A673 (cell line): Measurements from ENCODE around the gene KCNG3.

ENCODE experiments used
- EZH2 ChIP-seq: fragments of 200-600 bp; sonication (generic); IDR thresholded peaks from 2 replicates; pipeline ENCODE4 v1.6.1; 2017; ENCODE audit warnings: borderline replicate concordance, low read depth, mild to moderate bottlenecking, mixed read lengths, antibody characterized with exemption, low read length; ENCODE audit not compliant: poor library complexity, severe bottlenecking
- TF ChIP-seq, protein P1 (sequence below): fragments of 300-800, 200-600 bp; sonication (generic); conservative IDR thresholded peaks from 2 replicates; pipeline ENCODE4 v1.5.1; 2017; ENCODE audit warnings: low read depth, mild to moderate bottlenecking, antibody characterized with exemption, low read length, moderate library complexity, mixed read lengths

DNA sequence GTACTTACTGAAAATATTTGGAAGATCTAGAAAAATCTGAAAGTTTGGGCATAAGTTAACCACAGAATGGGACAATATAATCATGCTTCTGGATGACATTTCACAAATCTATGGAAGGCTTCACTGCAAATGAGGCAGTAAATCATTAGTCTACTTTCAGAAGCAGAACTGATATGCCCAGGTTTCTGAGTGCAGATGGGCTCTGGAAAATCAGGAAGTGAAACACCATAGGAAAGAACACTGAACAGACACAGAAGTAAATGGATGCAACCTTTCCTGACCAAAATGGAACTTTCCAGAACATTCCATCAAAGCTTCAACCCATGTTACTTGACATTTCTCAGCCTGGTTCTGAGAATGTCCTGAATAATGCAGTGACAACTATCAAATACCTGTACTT is 55.1 kb downstream of the KCNG3 start:
- TF ChIP-seq, protein P1, sequence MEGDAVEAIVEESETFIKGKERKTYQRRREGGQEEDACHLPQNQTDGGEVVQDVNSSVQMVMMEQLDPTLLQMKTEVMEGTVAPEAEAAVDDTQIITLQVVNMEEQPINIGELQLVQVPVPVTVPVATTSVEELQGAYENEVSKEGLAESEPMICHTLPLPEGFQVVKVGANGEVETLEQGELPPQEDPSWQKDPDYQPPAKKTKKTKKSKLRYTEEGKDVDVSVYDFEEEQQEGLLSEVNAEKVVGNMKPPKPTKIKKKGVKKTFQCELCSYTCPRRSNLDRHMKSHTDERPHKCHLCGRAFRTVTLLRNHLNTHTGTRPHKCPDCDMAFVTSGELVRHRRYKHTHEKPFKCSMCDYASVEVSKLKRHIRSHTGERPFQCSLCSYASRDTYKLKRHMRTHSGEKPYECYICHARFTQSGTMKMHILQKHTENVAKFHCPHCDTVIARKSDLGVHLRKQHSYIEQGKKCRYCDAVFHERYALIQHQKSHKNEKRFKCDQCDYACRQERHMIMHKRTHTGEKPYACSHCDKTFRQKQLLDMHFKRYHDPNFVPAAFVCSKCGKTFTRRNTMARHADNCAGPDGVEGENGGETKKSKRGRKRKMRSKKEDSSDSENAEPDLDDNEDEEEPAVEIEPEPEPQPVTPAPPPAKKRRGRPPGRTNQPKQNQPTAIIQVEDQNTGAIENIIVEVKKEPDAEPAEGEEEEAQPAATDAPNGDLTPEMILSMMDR, result no peak
- TF ChIP-seq EZH2, result no peak
